SK-N-SH treated with all-trans-retinoic acid at 6 μM for 48 hours (cell line): ENCODE measurements around the gene HERC6.

ENCODE experiments used
- ATAC-seq: fragments of 200-7000 bp; cut with Tn5 transposase; 3 replicates; pipeline ENCODE4 v1.9.1; 2020; ENCODE audit warnings: mild to moderate bottlenecking, moderate library complexity
- ARNTL ChIP-seq: fragments of 450-650 bp; formaldehyde crosslinking; IDR thresholded peaks from 2 replicates; pipeline ENCODE4 v1.5.0; 2020; ENCODE audit warnings: low read depth, mild to moderate bottlenecking, moderate library complexity, borderline replicate concordance
- BACH2 ChIP-seq: fragments of 250-450 bp; sonication (Bioruptor Pico); IDR thresholded peaks from 2 replicates; pipeline ENCODE4 v1.9.0; 2021; ENCODE audit warnings: mild to moderate bottlenecking, borderline replicate concordance
- CREB5 ChIP-seq: fragments of 250-450 bp; sonication (Bioruptor Pico); IDR thresholded peaks from 2 replicates; pipeline ENCODE4 v1.5.1; 2020; ENCODE audit warnings: low read depth, mild to moderate bottlenecking, moderate library complexity
- CSDC2 ChIP-seq: fragments of 250-450 bp; sonication (Bioruptor Pico); IDR thresholded peaks from 2 replicates; pipeline ENCODE4 v1.5.0; 2020; ENCODE audit warnings: mild to moderate bottlenecking, moderate library complexity
- CSRNP3 ChIP-seq: fragments of 250-450 bp; sonication (Bioruptor Pico); IDR thresholded peaks from 2 replicates; pipeline ENCODE4 v1.5.1; 2021; ENCODE audit warnings: mild to moderate bottlenecking, moderate library complexity
- ESRRG ChIP-seq: fragments of 250-450 bp; sonication (Bioruptor Pico); IDR thresholded peaks from 2 replicates; pipeline ENCODE4 v1.6.1; 2021; ENCODE audit warnings: mild to moderate bottlenecking
- ISL1 ChIP-seq: fragments of 250-450 bp; sonication (Bioruptor Pico); IDR thresholded peaks from 2 replicates; pipeline ENCODE4 v2.1.2; 2022; ENCODE audit warnings: mild to moderate bottlenecking, moderate library complexity
- OSR1 ChIP-seq: fragments of 250-450 bp; sonication (Bioruptor Pico); IDR thresholded peaks from 2 replicates; pipeline ENCODE4 v1.8.0; 2022; ENCODE audit warnings: moderate library complexity, mild to moderate bottlenecking, inconsistent platforms
- PATZ1 ChIP-seq: fragments of 250-450 bp; sonication (Bioruptor Pico); IDR thresholded peaks from 2 replicates; pipeline ENCODE4 v1.8.0; 2020; ENCODE audit warnings: mild to moderate bottlenecking, moderate library complexity, borderline replicate concordance
- PPARA ChIP-seq: fragments of 250-450 bp; sonication (Bioruptor Pico); IDR thresholded peaks from 2 replicates; pipeline ENCODE4 v1.5.0; 2020; ENCODE audit warnings: mild to moderate bottlenecking, borderline replicate concordance
- RARB ChIP-seq: fragments of 250-450 bp; sonication (Bioruptor Pico); IDR thresholded peaks from 2 replicates; pipeline ENCODE4 v1.8.0; 2021; ENCODE audit warnings: mild to moderate bottlenecking, moderate library complexity
- SNAI2 ChIP-seq: fragments of 250-450 bp; sonication (Bioruptor Pico); IDR thresholded peaks from 2 replicates; pipeline ENCODE4 v1.5.0; 2020; ENCODE audit warnings: mild to moderate bottlenecking, moderate library complexity
- TOX ChIP-seq: fragments of 250-450 bp; sonication (Bioruptor Pico); IDR thresholded peaks from 2 replicates; pipeline ENCODE4 v1.8.0; 2021; ENCODE audit warnings: mild to moderate bottlenecking, moderate library complexity, borderline replicate concordance
- TSHZ2 ChIP-seq: fragments of 250-450 bp; sonication (Bioruptor Pico); IDR thresholded peaks from 2 replicates; pipeline ENCODE4 v1.5.0; 2020; ENCODE audit warnings: mild to moderate bottlenecking, moderate library complexity
- ZC3H10 ChIP-seq: fragments of 250-450 bp; sonication (Bioruptor Pico); IDR thresholded peaks from 2 replicates; pipeline ENCODE4 v1.5.1; 2021; ENCODE audit warnings: mild to moderate bottlenecking, moderate library complexity
- ZFP3 ChIP-seq: fragments of 250-450 bp; sonication (Bioruptor Pico); IDR thresholded peaks from 2 replicates; pipeline ENCODE4 v1.5.0; 2020; ENCODE audit warnings: mild to moderate bottlenecking, moderate library complexity
- ZFP30 ChIP-seq: fragments of 450-650 bp; formaldehyde crosslinking; IDR thresholded peaks from 2 replicates; pipeline ENCODE4 v1.5.0; 2022; ENCODE audit warnings: mild to moderate bottlenecking, moderate library complexity
- ZNF70 ChIP-seq: fragments of 450-650 bp; formaldehyde crosslinking; IDR thresholded peaks from 2 replicates; pipeline ENCODE4 v1.5.0; 2020; ENCODE audit warnings: mild to moderate bottlenecking, moderate library complexity
- ZNF8 ChIP-seq: fragments of 450-650 bp; formaldehyde crosslinking; IDR thresholded peaks from 2 replicates; pipeline ENCODE4 v1.5.0; 2020; ENCODE audit warnings: mild to moderate bottlenecking, moderate library complexity

HERC6 gene

GRCh38 chr4:88390128-88390527, 11.5 kb downstream of the HERC6 start:
- no peak for TF ChIP-seq TSHZ2
- TF ChIP-seq ISL1 (CRISPR knock-in tag), result no peak
- no peak for TF ChIP-seq CREB5 (CRISPR knock-in tag)
- no peak for TF ChIP-seq ZNF8 (CRISPR knock-in tag)
- no peak for TF ChIP-seq ESRRG (CRISPR knock-in tag)
- TF ChIP-seq ZFP3 (CRISPR knock-in tag), result no peak
- no peak for TF ChIP-seq ARNTL (CRISPR knock-in tag)
- TF ChIP-seq ZNF70, result no peak
- no peak for TF ChIP-seq CSDC2 (CRISPR knock-in tag)
- no peak for TF ChIP-seq BACH2 (CRISPR knock-in tag)
- no peak for TF ChIP-seq RARB
- TF ChIP-seq, all 23 proteins: peak for 0
- ATAC-seq, result no peak

GRCh38 chr4:88391703-88392102, 13.1 kb downstream of the HERC6 start:
- ATAC-seq, result no peak
- no peak for TF ChIP-seq ZFP30 (CRISPR knock-in tag)
- no peak for TF ChIP-seq CSDC2 (CRISPR knock-in tag)
- no peak for TF ChIP-seq CREB5 (CRISPR knock-in tag)
- TF ChIP-seq SNAI2, result no peak
- no peak for TF ChIP-seq TOX
- TF ChIP-seq PPARA (CRISPR knock-in tag), result no peak
- TF ChIP-seq ZC3H10 (CRISPR knock-in tag), result no peak
- no peak for TF ChIP-seq PATZ1
- TF ChIP-seq ZNF70, result no peak
- no peak for TF ChIP-seq TSHZ2
- TF ChIP-seq BACH2 (CRISPR knock-in tag), result no peak
- TF ChIP-seq CSRNP3 (CRISPR knock-in tag), result no peak
- no peak for TF ChIP-seq OSR1
- no peak for TF ChIP-seq ESRRG (CRISPR knock-in tag)
- no peak for TF ChIP-seq ISL1 (CRISPR knock-in tag)
- TF ChIP-seq ZFP3 (CRISPR knock-in tag), result no peak
- no peak for TF ChIP-seq ZNF8 (CRISPR knock-in tag)
- TF ChIP-seq RARB, result no peak
- TF ChIP-seq ARNTL (CRISPR knock-in tag), result no peak
